Non-pigmented ciliary epithelial cell (primary cell): ENCODE data around the gene PACSIN1.

Source experiments
- DNase-seq: peaks from one replicate; pipeline ENCODE4 v3.0.0-alpha.2; 2010; ENCODE audit warnings: low read depth

Gene PACSIN1

DNA sequence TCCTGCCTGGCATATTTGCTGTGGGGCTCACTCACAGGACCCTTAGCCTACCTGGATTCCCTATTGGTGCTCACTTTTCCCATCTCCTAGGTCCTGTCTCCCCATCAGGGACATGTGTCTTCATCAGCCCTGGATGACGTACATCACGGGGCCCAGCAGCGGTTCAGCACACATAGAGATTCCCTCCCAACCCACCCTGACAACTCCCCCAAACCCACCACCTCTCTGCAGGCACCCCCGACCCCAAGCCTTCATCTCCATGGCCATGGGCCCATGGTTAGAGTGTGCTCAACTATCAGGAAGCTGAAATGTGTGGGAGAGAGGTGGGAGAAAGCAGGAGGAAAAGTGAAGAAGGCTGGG lies 115.7 kb downstream of the PACSIN1 start:
- DNase-seq: no peak

GRCh38 chr6:34583461-34583860 lies 117.6 kb downstream of the PACSIN1 start:
- DNase-seq: no peak

DNA sequence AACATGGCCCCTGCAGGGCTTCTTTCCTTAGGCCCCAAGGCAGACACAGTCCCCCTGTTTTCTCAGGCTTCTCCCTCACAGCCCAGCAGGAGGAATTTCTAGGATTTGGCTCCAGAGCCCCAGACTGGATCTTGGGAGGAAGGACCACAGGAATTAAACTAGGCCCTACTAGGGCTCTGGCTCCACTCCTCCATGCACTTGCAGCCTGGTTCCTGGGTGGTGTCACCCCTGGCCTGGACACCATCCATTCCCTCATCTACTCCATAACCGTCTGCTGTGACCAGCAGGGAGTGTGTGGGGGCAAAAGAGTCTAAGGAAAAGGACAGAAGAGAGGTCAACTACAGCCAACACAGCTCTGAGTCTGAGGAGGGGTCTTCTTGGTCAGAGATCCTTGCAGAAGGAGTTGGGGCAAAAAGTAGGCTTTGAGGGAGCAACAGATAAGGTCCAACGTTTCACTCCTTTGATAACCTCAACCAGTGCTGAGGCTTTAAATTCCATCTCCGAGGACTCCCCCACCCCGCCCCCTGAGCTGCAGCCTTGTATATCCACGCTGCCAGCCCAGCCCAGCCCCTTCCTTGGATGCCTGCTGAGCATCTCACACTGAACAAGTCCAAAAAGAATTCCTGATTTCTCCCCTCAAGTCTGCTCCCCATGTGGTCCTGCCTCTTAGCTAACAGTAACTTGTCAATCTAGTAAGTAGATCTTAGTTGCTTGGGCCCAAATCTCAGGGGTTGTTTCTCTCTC lies 118.2 kb downstream of the PACSIN1 start:
- DNase-seq: no peak

GRCh38 chr6:34584694-34585093 lies 118.8 kb downstream of the PACSIN1 start:
- no peak for DNase-seq
